ENCODE results near the gene UPF3A.
A peak's percentile ranks its signal among the peaks of the same experiment; 100 is the strongest.

Gene UPF3A

DNA sequence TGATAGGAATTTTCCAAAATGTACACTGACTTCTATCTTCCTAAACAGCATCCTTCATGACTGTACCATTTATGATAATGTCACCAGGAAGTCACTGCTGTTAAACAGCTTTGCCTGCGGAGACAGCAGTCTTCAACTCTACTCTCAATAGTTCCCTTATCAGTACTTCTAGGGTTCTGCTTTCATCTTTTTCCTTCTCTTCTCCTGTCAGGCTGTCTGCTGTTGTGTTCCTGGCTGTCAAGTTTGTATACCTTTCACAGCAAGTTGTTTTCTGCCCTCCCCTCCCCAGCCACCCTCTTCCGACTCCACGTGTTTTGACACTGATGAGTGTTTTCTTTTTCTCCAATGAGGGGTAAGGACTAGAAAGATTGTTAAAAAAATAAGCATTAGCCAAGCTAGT is 2.2 kb downstream of the UPF3A start:
- Histone ChIP-seq H3K4me3 (ENCODE audit: low read length in 2 of 2) (peak overlapping the region in 1 of 2 donors; percentile 18), H3K9ac (ENCODE audit: low read length in 2 of 2) (peak overlapping the region; percentile 31 to 48), H3K27me3 (ENCODE audit: control insufficient read depth in 1 of 2, insufficient read depth in 2 of 2, low read length in 2 of 2) (no peaks in the 10 kb centered on the region), H3K4me1 (ENCODE audit: control insufficient read depth, insufficient read depth, low read length) (peaks cover 5% of the 10 kb centered on the region), H3K27ac (ENCODE audit: low read length) (no peak overlapping the region), H3K9me3 (ENCODE audit: control insufficient read depth in 2 of 2, low read length in 2 of 2) (no peaks in the 10 kb centered on the region), H3K36me3 (ENCODE audit: control insufficient read depth in 2 of 2, insufficient read depth in 2 of 2, low read length in 2 of 2) (peaks cover 17 to 18% of the 10 kb centered on the region in 2 donors)

DNA sequence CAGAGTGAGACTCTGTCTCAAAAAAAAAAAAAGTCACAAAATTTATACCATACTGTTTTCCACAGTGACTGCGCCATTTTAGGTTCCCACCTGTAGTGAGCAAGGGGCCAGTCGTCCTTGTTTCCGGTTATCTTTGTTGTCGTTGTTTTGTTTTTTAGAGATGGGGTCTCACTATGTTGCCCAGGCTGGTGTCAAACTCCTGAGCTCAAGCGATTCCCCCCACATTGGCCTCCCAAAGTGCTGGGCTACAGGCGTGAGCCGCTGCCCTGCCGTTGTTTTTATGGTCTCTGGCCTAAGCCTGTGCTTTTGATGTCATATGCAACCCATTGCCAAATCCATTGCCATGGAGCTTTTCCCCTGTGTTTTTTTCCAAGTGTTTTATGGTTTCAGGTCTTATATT is 3.3 kb downstream of the UPF3A start:
- no peak overlapping the region for H3K27ac ChIP-seq (ENCODE audit: low read length)

DNA sequence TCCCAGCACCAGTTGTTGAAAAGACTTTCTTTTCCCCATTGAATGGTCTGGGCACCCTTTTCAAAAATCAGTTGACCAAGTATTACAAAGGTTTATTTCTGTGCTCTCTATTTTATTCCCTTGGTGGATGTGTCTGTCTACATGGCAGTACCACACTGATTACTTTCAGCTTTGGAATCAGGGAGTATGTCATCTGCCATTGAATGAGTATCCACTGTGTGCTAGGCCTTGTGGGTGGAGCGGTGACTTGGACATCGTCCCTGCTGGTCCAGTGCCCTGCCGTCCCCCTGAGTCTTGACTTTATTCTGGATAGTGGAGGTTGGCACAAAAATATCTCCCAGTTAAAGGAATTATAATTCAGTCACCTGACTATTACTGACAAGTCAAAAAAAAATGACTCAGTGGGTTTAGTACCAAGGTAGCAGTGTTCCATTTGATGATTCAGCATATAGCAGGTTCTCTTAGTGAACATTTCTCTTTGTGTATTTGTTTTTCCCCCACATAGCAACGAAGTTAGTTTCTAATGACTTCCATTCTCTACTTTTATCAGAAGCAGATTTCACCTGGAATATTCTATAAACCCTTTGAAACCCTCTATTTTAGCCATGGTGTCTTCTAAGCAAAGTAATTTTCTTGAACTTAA is 3.9 kb downstream of the UPF3A start:
- Histone ChIP-seq H3K27me3 (ENCODE audit: control insufficient read depth in 1 of 2, insufficient read depth in 2 of 2, low read length in 2 of 2) (no peaks in the 10 kb centered on the region), H3K27ac (ENCODE audit: low read length) (no peak overlapping the region), H3K4me1 (ENCODE audit: control insufficient read depth, insufficient read depth, low read length) (peaks cover 5% of the 10 kb centered on the region), H3K9me3 (ENCODE audit: control insufficient read depth in 2 of 2, low read length in 2 of 2) (no peaks in the 10 kb centered on the region), H3K36me3 (ENCODE audit: control insufficient read depth in 2 of 2, insufficient read depth in 2 of 2, low read length in 2 of 2) (peaks cover 21 to 23% of the 10 kb centered on the region in 2 donors), H3K9ac (ENCODE audit: low read length in 2 of 2) (no peak overlapping the region), H3K4me3 (ENCODE audit: low read length in 2 of 2) (no peak overlapping the region)

More for the DNA sequence above, 3.3 kb downstream of the UPF3A start:
- Histone ChIP-seq H3K4me3 (ENCODE audit: low read length in 2 of 2) (no peak overlapping the region), H3K27me3 (ENCODE audit: control insufficient read depth in 1 of 2, insufficient read depth in 2 of 2, low read length in 2 of 2) (no peaks in the 10 kb centered on the region), H3K9me3 (ENCODE audit: control insufficient read depth in 2 of 2, low read length in 2 of 2) (no peaks in the 10 kb centered on the region), H3K36me3 (ENCODE audit: control insufficient read depth in 2 of 2, insufficient read depth in 2 of 2, low read length in 2 of 2) (peaks cover 18 to 20% of the 10 kb centered on the region in 2 donors), H3K4me1 (ENCODE audit: control insufficient read depth, insufficient read depth, low read length) (peaks cover 5% of the 10 kb centered on the region), H3K9ac (ENCODE audit: low read length in 2 of 2) (no peak overlapping the region)

DNA sequence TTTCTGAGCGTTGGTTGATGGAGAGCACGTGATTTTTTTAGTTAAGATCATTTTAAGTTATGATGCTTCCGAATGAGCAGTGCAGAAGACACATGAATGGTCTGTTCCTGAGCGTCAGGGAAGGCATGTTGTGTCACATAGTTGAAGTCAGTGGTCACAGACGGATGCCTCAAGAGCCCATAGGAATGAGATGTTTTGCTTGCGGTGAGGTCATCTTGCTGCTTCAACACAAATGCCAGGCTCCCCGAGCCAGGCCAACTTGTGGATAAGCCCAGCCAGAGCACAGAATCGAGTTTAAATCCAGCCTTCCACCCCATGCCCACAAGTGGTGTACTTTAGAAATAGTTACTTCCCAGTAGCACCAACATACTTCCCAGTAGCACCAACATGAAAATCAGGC is 5.4 kb downstream of the UPF3A start:
- Histone ChIP-seq H3K27ac (ENCODE audit: low read length) (no peak overlapping the region), H3K9ac (ENCODE audit: low read length in 2 of 2) (no peak overlapping the region), H3K27me3 (ENCODE audit: control insufficient read depth in 1 of 2, insufficient read depth in 2 of 2, low read length in 2 of 2) (no peaks in the 10 kb centered on the region), H3K4me1 (ENCODE audit: control insufficient read depth, insufficient read depth, low read length) (peaks cover 5% of the 10 kb centered on the region), H3K9me3 (ENCODE audit: control insufficient read depth in 2 of 2, low read length in 2 of 2) (no peaks in the 10 kb centered on the region), H3K4me3 (ENCODE audit: low read length in 2 of 2) (no peak overlapping the region), H3K36me3 (ENCODE audit: control insufficient read depth in 2 of 2, insufficient read depth in 2 of 2, low read length in 2 of 2) (peaks cover 22 to 23% of the 10 kb centered on the region in 2 donors)

DNA sequence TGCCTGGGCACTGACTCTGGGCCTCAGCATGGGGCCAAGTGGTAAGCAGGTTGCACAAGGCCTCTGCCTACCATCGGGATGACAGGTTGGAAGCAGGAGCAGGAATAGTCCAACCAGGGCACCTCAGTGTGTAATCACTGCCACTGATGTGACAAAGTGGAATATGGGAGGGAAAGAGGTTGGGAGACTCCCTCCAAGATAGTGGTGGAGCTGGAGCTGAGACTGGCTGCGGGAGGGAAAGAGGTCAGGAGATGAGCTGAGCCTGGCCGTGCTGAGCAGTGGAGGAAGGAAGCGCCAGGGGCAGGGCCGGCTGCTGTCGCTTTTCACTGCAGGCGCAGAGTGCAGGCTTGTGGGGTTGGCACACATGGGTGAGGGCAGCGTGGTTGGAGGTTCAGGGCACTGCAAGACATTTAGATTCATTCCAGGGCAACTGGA is 6.8 kb downstream of the UPF3A start:
- Histone ChIP-seq H3K9ac (ENCODE audit: low read length in 2 of 2) (no peak overlapping the region), H3K4me1 (ENCODE audit: control insufficient read depth, insufficient read depth, low read length) (no peaks in the 10 kb centered on the region), H3K27me3 (ENCODE audit: control insufficient read depth in 1 of 2, insufficient read depth in 2 of 2, low read length in 2 of 2) (no peaks in the 10 kb centered on the region), H3K36me3 (ENCODE audit: control insufficient read depth in 2 of 2, insufficient read depth in 2 of 2, low read length in 2 of 2) (peaks cover 30% of the 10 kb centered on the region in 2 donors), H3K4me3 (ENCODE audit: low read length in 2 of 2) (no peak overlapping the region), H3K9me3 (ENCODE audit: control insufficient read depth in 2 of 2, low read length in 2 of 2) (no peaks in the 10 kb centered on the region), H3K27ac (ENCODE audit: low read length) (no peak overlapping the region)

DNA sequence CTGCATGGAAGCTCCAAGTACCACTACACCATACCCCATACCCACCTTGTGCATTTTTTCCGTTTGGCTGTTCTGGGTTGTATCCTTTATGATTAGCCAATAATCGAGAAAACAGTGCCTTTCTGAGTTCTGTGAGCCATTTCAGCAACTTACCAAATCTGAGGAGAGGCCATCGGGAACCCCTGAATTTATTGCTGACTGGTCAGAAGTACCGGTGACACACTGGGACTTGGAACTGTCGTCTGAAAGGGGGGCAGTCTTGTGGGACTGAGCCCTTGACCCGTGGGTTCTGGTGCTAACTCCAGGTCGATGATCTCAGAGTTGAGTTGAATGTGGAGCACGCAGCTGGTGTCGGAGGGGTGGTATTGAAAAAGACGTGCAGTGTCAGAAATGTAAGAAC is 15.0 kb downstream of the UPF3A start:
- no peak overlapping the region for H3K27ac ChIP-seq (ENCODE audit: low read length)
- no peak overlapping the region for H3K9ac ChIP-seq (ENCODE audit: low read length in 2 of 2)
- no peaks in the 10 kb centered on the region for H3K9me3 ChIP-seq (ENCODE audit: control insufficient read depth in 2 of 2, low read length in 2 of 2)
- H3K27me3 ChIP-seq (ENCODE audit: control insufficient read depth in 1 of 2, insufficient read depth in 2 of 2, low read length in 2 of 2): no peaks in the 10 kb centered on the region
- no peaks in the 10 kb centered on the region for H3K4me1 ChIP-seq (ENCODE audit: control insufficient read depth, insufficient read depth, low read length)
- peaks cover 28 to 36% of the 10 kb centered on the region in 2 donors for H3K36me3 ChIP-seq (ENCODE audit: control insufficient read depth in 2 of 2, insufficient read depth in 2 of 2, low read length in 2 of 2)
- H3K4me3 ChIP-seq (ENCODE audit: low read length in 2 of 2): no peak overlapping the region

DNA sequence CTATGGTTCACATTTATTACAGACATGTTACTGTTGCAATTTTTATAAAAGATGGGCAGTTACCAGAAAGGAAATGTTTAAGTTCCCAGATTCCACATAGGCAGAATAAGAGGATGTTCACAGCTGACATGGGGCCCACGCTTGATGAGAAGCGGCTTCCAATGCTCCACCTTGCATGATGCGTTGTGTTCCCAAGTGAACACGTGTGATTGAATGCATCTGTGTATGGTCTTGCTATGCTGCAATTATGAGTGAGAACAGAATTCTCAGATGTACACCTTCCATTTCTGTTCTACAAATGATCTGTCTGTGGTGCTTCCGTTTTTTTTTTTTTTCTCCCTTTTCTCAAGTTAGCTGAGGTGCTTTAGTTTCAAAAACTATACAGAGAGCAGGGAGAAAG is 15.5 kb downstream of the UPF3A start:
- Histone ChIP-seq H3K4me1 (ENCODE audit: control insufficient read depth, insufficient read depth, low read length) (no peaks in the 10 kb centered on the region), H3K9ac (ENCODE audit: low read length in 2 of 2) (no peak overlapping the region), H3K27me3 (ENCODE audit: control insufficient read depth in 1 of 2, insufficient read depth in 2 of 2, low read length in 2 of 2) (no peaks in the 10 kb centered on the region), H3K27ac (ENCODE audit: low read length) (no peak overlapping the region), H3K36me3 (ENCODE audit: control insufficient read depth in 2 of 2, insufficient read depth in 2 of 2, low read length in 2 of 2) (peaks cover 27 to 39% of the 10 kb centered on the region in 2 donors), H3K9me3 (ENCODE audit: control insufficient read depth in 2 of 2, low read length in 2 of 2) (no peaks in the 10 kb centered on the region), H3K4me3 (ENCODE audit: low read length in 2 of 2) (no peak overlapping the region)

DNA sequence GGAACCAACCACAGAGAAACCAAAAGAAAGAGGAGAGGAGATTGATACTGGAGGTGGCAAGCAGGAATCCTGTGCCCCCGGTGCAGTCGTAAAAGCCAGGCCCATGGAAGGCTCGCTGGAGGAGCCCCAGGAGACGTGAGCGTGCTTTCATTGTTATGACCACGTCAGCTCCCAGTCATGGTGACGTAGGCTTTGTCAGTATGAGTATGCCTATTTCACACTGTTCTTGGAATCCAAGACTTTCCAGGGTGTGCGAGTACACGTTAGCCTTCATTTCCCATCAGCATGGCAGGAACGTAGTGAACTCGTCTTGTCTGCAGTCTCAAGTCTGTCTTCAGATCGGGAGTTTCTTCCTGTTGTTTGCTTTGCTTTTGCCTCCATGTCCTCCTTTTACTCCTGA is 17.5 kb downstream of the UPF3A start:
- Histone ChIP-seq H3K9ac (ENCODE audit: low read length in 2 of 2) (no peak overlapping the region), H3K4me1 (ENCODE audit: control insufficient read depth, insufficient read depth, low read length) (no peaks in the 10 kb centered on the region), H3K9me3 (ENCODE audit: control insufficient read depth in 2 of 2, low read length in 2 of 2) (no peaks in the 10 kb centered on the region), H3K27ac (ENCODE audit: low read length) (no peak overlapping the region), H3K27me3 (ENCODE audit: control insufficient read depth in 1 of 2, insufficient read depth in 2 of 2, low read length in 2 of 2) (no peaks in the 10 kb centered on the region), H3K4me3 (ENCODE audit: low read length in 2 of 2) (no peak overlapping the region), H3K36me3 (ENCODE audit: control insufficient read depth in 2 of 2, insufficient read depth in 2 of 2, low read length in 2 of 2) (peaks cover 32 to 44% of the 10 kb centered on the region in 2 donors)

DNA sequence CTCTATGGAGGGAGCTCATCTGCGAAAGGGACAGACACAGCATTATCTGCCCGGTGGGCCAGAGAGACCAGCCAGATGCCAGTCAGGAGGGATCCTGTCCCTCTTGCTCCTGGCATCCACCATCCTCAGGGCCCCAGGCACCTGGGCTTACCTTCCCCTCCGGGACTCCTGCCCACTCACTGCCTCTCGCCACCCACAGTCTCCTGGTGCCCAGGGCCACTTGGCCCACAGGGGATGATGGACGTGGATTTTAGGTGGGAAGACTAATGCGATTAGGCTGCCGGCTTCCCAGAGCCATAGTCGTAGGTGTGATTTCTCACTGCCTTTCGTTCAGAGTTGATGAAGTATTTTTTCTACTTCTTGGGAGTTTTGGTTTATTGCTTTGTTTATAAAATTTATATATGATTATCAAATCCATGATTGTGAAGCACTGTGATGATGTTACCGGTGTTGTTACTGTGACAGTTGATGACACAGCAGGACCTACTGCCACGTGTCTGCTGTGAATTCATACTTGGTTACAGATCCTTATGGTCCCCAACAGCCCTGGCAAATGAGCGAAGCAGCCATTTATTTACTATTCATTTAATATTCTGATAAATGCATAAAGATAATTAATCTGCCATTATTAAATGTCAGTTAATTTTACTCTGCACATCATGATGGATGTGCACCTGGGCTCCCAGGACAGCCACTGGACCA is 18.4 kb downstream of the UPF3A start:
- Histone ChIP-seq H3K9me3 (ENCODE audit: control insufficient read depth in 2 of 2, low read length in 2 of 2) (no peaks in the 10 kb centered on the region), H3K27me3 (ENCODE audit: control insufficient read depth in 1 of 2, insufficient read depth in 2 of 2, low read length in 2 of 2) (no peaks in the 10 kb centered on the region), H3K27ac (ENCODE audit: low read length) (no peak overlapping the region), H3K4me3 (ENCODE audit: low read length in 2 of 2) (no peak overlapping the region), H3K36me3 (ENCODE audit: control insufficient read depth in 2 of 2, insufficient read depth in 2 of 2, low read length in 2 of 2) (peaks cover 41 to 52% of the 10 kb centered on the region in 2 donors), H3K4me1 (ENCODE audit: control insufficient read depth, insufficient read depth, low read length) (no peaks in the 10 kb centered on the region), H3K9ac (ENCODE audit: low read length in 2 of 2) (no peak overlapping the region)

DNA sequence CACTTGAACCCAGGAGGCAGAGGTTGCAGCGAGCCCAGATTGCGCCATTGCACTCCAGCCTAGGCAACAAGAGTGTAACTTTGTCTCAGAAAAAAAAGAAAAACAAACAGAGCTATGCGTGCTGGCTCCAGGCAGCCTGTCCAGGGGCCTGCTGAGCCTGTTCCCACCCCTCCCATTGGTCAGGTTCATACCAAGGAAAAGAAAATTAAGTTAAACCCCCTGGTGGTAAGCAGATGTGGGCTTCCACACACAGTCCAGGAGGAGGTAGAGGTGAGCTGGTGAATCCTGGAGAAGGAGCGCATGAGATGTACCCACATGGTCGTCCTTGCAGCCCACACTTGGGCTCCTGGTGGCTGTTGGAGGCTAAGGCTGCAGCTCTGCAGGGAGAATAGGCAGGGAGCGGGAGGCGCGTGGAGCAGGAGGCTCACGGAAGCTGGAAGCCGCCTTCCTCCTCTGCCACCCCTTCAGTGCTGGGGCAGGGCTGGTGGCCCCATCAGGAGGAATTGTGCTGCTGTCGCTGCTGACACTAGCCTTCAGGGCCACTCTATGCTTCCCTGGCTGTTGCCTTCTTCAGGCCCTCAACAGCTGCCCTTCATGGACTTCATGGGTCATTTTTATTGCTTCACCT is 22.4 kb downstream of the UPF3A start:
- no peaks in the 10 kb centered on the region for H3K27me3 ChIP-seq (ENCODE audit: control insufficient read depth in 1 of 2, insufficient read depth in 2 of 2, low read length in 2 of 2)
- H3K36me3 ChIP-seq (ENCODE audit: control insufficient read depth in 2 of 2, insufficient read depth in 2 of 2, low read length in 2 of 2): peaks cover 33 to 48% of the 10 kb centered on the region in 2 donors
- H3K4me1 ChIP-seq (ENCODE audit: control insufficient read depth, insufficient read depth, low read length): no peaks in the 10 kb centered on the region
- H3K4me3 ChIP-seq (ENCODE audit: low read length in 2 of 2): no peak overlapping the region
- no peak overlapping the region for H3K9ac ChIP-seq (ENCODE audit: low read length in 2 of 2)
- no peak overlapping the region for H3K27ac ChIP-seq (ENCODE audit: low read length)
- H3K9me3 ChIP-seq (ENCODE audit: control insufficient read depth in 2 of 2, low read length in 2 of 2): no peaks in the 10 kb centered on the region

Data from stomach smooth muscle (tissue), 2 donors.